ENCODE measurements around the gene SHANK1. TPM values are rescaled to one million over a fixed set of nuclear protein-coding genes. Genes with fewer than 3 reads are reported as not detected.

The SHANK1 gene
- total and polyA plus RNA-seq, 2 donors from 2014 or later, result 0.24 to 0.35 TPM

GRCh38 chr19:50661766-50662650 lies 57.6 kb downstream of the SHANK1 start:
- no peak overlapping the region for H3K4me3 ChIP-seq (ENCODE audit: low read length in 3 of 3)
- no peak overlapping the region for H3K27ac ChIP-seq (ENCODE audit: low read depth in 2 of 2, low read length in 2 of 2)
- H3K9me3 ChIP-seq (ENCODE audit: control insufficient read depth in 2 of 3, insufficient read depth in 1 of 3, low read length in 3 of 3), result no peaks in the 10 kb centered on the region
- no peak for TF ChIP-seq CTCF (IDR thresholded peaks at IDR 0.05; ENCODE audit: borderline replicate concordance, extremely low read depth, insufficient read depth)
- intact Hi-C loops (cut with DNase I), result no loop called here
- H3K4me1 ChIP-seq (ENCODE audit: control insufficient read depth in 2 of 3, insufficient read depth in 2 of 3, low read depth in 1 of 3, low read length in 3 of 3), result peaks cover 0 to 2% (median 0%) of the 10 kb centered on the region in 3 donors
- no peak overlapping the region for H3K9ac ChIP-seq (ENCODE audit: low read length in 3 of 3)
- no peaks in the 10 kb centered on the region for H3K27me3 ChIP-seq (ENCODE audit: control insufficient read depth, insufficient read depth, low read length)
- H3K36me3 ChIP-seq (ENCODE audit: control insufficient read depth in 2 of 3, insufficient read depth in 3 of 3, low read length in 3 of 3), result no peaks in the 10 kb centered on the region
- FAIRE-seq (no peak), DNase-seq (peak in 2 of 5 donors; percentile 70 to 75)

- TF ChIP-seq CTCF (IDR thresholded peaks at IDR 0.05; ENCODE audit: borderline replicate concordance, extremely low read depth, insufficient read depth), result no peak
- H3K9ac ChIP-seq (ENCODE audit: low read length in 3 of 3), result no peak overlapping the region
- no peak overlapping the region for H3K27ac ChIP-seq (ENCODE audit: low read depth in 2 of 2, low read length in 2 of 2)
- no peak for FAIRE-seq
- no peaks in the 10 kb centered on the region for H3K27me3 ChIP-seq (ENCODE audit: control insufficient read depth, insufficient read depth, low read length)
- peaks cover 0 to 2% (median 0%) of the 10 kb centered on the region in 3 donors for H3K4me1 ChIP-seq (ENCODE audit: control insufficient read depth in 2 of 3, insufficient read depth in 2 of 3, low read depth in 1 of 3, low read length in 3 of 3)
- H3K36me3 ChIP-seq (ENCODE audit: control insufficient read depth in 2 of 3, insufficient read depth in 3 of 3, low read length in 3 of 3), result no peaks in the 10 kb centered on the region
- H3K4me3 ChIP-seq (ENCODE audit: low read length in 3 of 3), result no peak overlapping the region
- peak in 1 of 5 donors; percentile 0 for DNase-seq
- intact Hi-C loops (cut with DNase I), result no loop called here
- H3K9me3 ChIP-seq (ENCODE audit: control insufficient read depth in 2 of 3, insufficient read depth in 1 of 3, low read length in 3 of 3), result no peaks in the 10 kb centered on the region
Observed at GRCh38 chr19:50661023-50661422, 58.6 kb downstream of the SHANK1 start.

GRCh38 chr19:50660088-50660366 lies 59.6 kb downstream of the SHANK1 start:
- intact Hi-C loops (cut with DNase I), result no loop called here
- no peaks in the 10 kb centered on the region for H3K27me3 ChIP-seq (ENCODE audit: control insufficient read depth, insufficient read depth, low read length)
- FAIRE-seq, result no peak

More at GRCh38 chr19:50660088-50660366, 59.6 kb downstream of the SHANK1 start:
- no peaks in the 10 kb centered on the region for H3K9me3 ChIP-seq (ENCODE audit: control insufficient read depth in 2 of 3, insufficient read depth in 1 of 3, low read length in 3 of 3)
- no peak overlapping the region for H3K4me3 ChIP-seq (ENCODE audit: low read length in 3 of 3)
- peaks cover 0 to 2% (median 0%) of the 10 kb centered on the region in 3 donors for H3K4me1 ChIP-seq (ENCODE audit: control insufficient read depth in 2 of 3, insufficient read depth in 2 of 3, low read depth in 1 of 3, low read length in 3 of 3)
- H3K27ac ChIP-seq (ENCODE audit: low read depth in 2 of 2, low read length in 2 of 2), result no peak overlapping the region
- DNase-seq, result peak in 1 of 5 donors; percentile 14
- H3K9ac ChIP-seq (ENCODE audit: low read length in 3 of 3), result no peak overlapping the region
- TF ChIP-seq CTCF (IDR thresholded peaks at IDR 0.05; ENCODE audit: borderline replicate concordance, extremely low read depth, insufficient read depth), result no peak
- H3K36me3 ChIP-seq (ENCODE audit: control insufficient read depth in 2 of 3, insufficient read depth in 3 of 3, low read length in 3 of 3), result no peaks in the 10 kb centered on the region
